GM13976 (cell line): Measurements from ENCODE around the gene LRMDA.

ENCODE experiments used
- DNase-seq: peaks from one replicate; pipeline ENCODE4 v3.0.0; 2012; ENCODE audit warnings: low spot score
- in situ Hi-C: fragments of 300-500 bp; cut with MboI; formaldehyde crosslinking; loops from one replicate; pipeline ENCODE4 v1.12.0; 2022; ENCODE audit warnings: low sequenced_read_pairs, mixed read lengths, inconsistent platforms; ENCODE audit not compliant: unreplicated experiment
- TF ChIP-seq, protein P1 (sequence below): IDR thresholded peaks from 2 replicates; pipeline ENCODE4 v1.5.1; 2012; ENCODE audit warnings: borderline replicate concordance, mild to moderate bottlenecking; ENCODE audit not compliant: insufficient read depth; ENCODE audit errors: extremely low read depth, missing control alignments, control extremely low read depth

The LRMDA gene

GRCh38 chr10:75905490-75905889 lies 474.1 kb downstream of the LRMDA start:
- no peak for DNase-seq
- in situ Hi-C loops: no loop called here
- TF ChIP-seq, protein P1, sequence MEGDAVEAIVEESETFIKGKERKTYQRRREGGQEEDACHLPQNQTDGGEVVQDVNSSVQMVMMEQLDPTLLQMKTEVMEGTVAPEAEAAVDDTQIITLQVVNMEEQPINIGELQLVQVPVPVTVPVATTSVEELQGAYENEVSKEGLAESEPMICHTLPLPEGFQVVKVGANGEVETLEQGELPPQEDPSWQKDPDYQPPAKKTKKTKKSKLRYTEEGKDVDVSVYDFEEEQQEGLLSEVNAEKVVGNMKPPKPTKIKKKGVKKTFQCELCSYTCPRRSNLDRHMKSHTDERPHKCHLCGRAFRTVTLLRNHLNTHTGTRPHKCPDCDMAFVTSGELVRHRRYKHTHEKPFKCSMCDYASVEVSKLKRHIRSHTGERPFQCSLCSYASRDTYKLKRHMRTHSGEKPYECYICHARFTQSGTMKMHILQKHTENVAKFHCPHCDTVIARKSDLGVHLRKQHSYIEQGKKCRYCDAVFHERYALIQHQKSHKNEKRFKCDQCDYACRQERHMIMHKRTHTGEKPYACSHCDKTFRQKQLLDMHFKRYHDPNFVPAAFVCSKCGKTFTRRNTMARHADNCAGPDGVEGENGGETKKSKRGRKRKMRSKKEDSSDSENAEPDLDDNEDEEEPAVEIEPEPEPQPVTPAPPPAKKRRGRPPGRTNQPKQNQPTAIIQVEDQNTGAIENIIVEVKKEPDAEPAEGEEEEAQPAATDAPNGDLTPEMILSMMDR: no peak

GRCh38 chr10:75910032-75910431 lies 478.6 kb downstream of the LRMDA start:
- TF ChIP-seq, protein P1: no peak
- DNase-seq: no peak
- in situ Hi-C loops: no loop called here

DNA sequence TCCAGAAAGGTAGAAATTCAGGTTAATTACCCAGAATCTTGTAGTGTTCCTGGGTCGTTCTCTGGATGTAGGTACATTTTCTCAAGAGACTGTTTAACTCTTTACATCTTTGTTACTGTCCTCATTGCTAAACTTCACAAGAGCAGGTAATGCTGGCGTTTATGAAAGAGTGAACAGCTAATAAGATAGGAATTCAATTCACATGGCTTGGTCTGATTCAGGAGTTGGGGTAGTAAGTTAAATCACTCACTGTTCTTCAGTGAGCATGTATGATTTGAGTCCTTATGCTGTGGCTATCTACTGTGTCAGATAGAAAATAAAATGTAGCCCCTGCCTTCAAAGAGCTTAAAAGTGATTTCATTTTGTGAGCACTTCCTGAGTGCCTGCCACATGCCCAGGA lies 480.0 kb downstream of the LRMDA start:
- no peak for DNase-seq
- TF ChIP-seq, protein P1: no peak
- in situ Hi-C loops: no loop called here

- no peak for DNase-seq
- in situ Hi-C loops: no loop called here
- TF ChIP-seq, protein P1: no peak
These were observed 485.5 kb downstream of the LRMDA start for GRCh38 chr10:75916906-75917305.

- TF ChIP-seq, protein P1: no peak
- in situ Hi-C loops: no loop called here
- DNase-seq: no peak
These were observed 488.5 kb downstream of the LRMDA start for GRCh38 chr10:75919913-75920312.

DNA sequence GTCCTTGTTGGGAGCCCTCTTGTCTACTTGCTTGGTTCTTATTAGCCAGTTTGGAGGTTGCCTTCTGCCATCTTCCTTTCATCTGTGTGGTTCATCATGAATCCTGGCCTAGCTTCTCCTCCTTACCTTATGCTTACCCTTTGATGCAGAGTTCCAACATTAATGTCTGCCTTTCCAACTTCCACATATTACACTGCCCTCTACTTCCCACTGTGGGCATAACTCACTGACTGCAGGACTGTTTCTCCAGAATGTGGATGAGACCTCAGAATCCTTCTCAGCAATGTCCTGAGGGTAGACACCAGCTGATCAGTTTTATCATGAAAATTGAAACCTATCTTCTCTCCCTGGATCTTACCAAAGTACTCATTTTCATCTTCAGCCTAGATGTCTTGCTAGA lies 491.0 kb downstream of the LRMDA start:
- no peak for DNase-seq
- TF ChIP-seq, protein P1: no peak
- in situ Hi-C loops: no loop called here
